HG02852 (cell line): ENCODE results near the gene C10orf62.
"Not testable (repeated sequence)": the region's sequence is repeated elsewhere in the genome, so short reads cannot be mapped to it uniquely, and the experiment has no call there.

Source experiments
- ATAC-seq: cut with Tn5 transposase; IDR thresholded peaks from one replicate; pipeline ENCODE4 v1.9.1; 2021; ENCODE audit warnings: mild to moderate bottlenecking, moderate library complexity; ENCODE audit not compliant: unreplicated experiment

Gene C10orf62

DNA sequence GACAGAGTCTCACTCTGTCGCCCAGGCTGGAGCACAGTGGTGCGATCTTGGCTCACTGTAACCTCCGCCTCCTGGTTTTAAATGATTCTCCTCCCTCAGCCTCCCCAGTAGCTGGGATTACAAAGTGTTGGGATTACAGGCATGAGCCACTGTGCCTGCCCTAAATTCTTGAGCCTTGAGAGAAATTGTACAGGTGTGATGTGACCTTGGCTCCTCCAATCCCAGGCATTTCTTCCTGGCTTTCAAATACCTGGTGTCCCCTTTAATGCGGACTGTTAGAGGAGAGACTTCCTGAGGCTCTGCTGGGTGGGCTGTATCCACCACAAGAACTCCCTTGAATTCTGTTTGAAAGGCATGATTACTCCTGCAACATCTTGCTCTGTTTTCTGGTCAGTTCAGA is 28.8 kb downstream of the C10orf62 start:
- ATAC-seq: no peak

- no peak for ATAC-seq
These were observed 29.2 kb downstream of the C10orf62 start for GRCh38 chr10:97618733-97619132.

DNA sequence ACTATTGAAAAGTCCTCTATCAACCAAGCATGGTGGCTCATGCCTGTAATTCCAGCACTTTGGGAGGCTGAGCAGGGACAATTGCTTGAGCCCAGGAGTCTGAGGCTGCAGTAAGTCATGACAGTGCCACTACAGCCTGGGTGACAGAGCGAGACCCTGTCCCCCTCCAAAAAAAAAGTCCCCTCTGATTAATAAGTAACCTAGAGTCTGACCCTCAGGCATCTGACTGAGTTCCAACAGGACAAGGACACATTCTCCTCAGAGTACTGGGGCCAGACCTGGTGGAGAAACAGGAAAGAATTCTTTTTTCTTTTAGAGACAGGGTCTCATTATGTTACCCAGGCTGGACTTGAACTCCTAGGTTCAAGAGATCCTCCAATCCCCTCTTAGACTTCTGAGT is 33.8 kb downstream of the C10orf62 start:
- ATAC-seq: no peak

GRCh38 chr10:97627731-97628130 is 38.2 kb downstream of the C10orf62 start:
- no peak for ATAC-seq

DNA sequence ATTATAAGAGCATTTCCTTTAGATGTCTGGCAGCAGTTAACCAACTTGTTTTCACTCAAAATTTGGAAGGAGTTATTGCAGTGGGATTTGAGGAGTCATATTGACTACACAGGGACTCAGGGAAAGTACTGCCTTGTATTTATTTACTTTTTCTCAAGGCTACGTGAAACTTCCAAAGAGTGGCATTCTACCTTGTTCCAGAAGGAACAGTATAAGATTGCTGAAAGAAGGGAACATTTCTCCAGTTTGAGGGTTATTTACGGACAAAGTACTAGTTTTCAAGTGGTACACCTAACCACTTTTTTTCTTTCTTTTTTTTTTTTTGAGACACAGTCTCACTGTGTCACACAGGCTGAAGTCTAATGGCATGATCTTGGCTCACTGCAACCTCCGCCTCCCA is 38.7 kb downstream of the C10orf62 start:
- no peak for ATAC-seq

GRCh38 chr10:97629289-97629688 is 39.8 kb downstream of the C10orf62 start:
- ATAC-seq: no peak

DNA sequence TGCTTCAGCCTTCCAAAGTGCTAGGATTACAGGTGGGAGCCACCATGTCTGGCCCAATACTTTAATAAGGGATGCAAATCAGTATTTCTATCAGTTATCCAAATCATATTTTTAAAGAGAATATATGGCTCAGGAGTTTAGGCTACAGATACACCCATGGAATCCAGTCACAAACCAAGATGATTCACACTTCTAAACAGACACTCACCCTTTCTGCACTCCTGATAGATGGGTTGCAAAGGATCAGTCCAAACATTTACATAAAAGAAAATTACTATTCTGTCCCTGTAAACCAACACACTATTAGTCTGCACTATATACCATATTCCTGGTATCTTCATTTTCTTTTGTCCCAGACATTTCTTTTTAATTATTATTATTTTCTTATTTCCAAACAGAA is 41.6 kb downstream of the C10orf62 start:
- no peak for ATAC-seq

GRCh38 chr10:97632949-97633884 is 43.7 kb downstream of the C10orf62 start, which contains the start of gene MORN4:
MORN4 (minus strand) TSS chr10:97633500; CDS start chr10:97619653, 13,847 bp downstream.
- peak; percentile 99 for ATAC-seq

DNA sequence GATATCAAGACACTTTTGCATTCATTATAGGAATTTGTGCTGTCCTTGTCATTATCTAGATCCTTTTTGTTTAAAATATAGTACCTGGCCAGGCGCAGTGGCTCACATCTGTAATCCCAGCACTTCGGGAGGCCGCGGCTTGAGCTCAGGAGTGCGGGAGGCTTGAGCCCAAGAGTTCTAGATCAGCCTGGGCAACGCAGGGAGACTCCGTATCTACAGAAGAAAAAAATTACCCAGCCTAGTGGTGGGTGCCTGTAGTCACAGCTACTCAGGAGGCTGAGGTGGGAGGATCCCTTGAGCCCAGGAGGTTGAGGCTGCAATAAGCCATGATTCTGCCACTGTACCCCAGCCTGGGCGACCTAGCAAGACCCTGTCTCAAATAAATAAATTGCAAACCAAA is 44.4 kb downstream of the C10orf62 start:
- no peak for ATAC-seq

GRCh38 chr10:97635577-97635976 is 46.1 kb downstream of the C10orf62 start:
- no peak for ATAC-seq

GRCh38 chr10:97639090-97639489 is 49.6 kb downstream of the C10orf62 start:
- ATAC-seq: not testable (repeated sequence)

DNA sequence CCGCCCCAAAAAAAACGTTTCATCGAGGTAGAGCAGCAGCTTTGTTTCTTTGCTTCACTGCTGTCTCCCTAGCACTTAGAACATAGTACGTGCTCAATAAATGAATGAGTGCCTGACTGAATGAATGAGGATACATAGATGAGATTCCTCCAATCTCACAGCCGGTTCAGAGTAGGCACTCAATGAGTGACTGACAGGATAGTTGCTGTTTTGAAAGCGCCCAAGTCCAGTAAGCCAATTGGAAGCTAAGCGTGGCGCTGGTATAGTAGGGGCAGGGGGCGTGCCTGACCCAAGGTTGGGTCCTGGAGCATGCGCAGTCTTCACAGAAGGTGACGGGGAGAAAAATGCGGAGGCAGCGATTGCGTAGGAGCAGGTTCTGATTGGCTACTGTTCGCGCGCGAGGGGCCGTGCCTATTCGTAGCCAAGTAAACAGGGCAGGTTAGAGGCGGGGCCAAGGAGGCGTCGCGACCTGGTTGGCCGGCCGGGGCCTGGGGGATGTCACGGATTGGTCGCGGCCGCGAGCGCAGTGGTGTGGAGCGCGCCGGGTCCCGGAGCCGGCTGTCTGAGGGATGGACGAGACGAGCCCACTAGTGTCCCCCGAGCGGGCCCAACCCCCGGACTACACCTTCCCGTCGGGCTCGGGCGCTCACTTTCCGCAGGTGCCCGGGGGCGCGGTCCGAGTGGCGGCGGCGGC is 50.8 kb downstream of the C10orf62 start, which contains the start of gene PI4K2A:
TSS of gene PI4K2A (plus strand) at position 498 of the 694 bp plus-strand sequence. CDS start at position 570, 72 bp downstream.
- peak; percentile 99 for ATAC-seq
